Activated CD8-positive, alpha-beta T cell treated with anti-CD3 and anti-CD28 coated beads, Interleukin-2, amount 10 ng/mL, durations not matched to agents 7 days and 5 days (primary cell): ENCODE measurements around the gene ANKS1A. TPM values are rescaled to one million over a fixed set of nuclear protein-coding genes. Genes with fewer than 3 reads are reported as not detected.

Experiments used
- ATAC-seq: fragments of 150-1000 bp; cut with Tn5 transposase; one replicate; pipeline ENCODE4 v1.10.0; 2021; ENCODE audit warnings: moderate library complexity
- CTCF ChIA-PET: fragments of 350-600 bp; sonication (Branson Sonifier 250); formaldehyde crosslinking; loops from one replicate; lab custom pipeline; 2021; ENCODE audit warnings: antibody characterized with exemption; lab: Charles Lee
- POLR2A ChIA-PET: fragments of 350-600 bp; sonication (Branson Sonifier 250); formaldehyde crosslinking; loops from one replicate; lab custom pipeline; 2021; ENCODE audit warnings: antibody characterized with exemption; lab: Charles Lee
- DNase-seq: peaks from one replicate; pipeline ENCODE4 v3.0.0-alpha.2; 2020
- H3K27ac Mint-ChIP-seq: one replicate; pipeline ENCODE4 v1.8.0; 2021; ENCODE audit warnings: mild to moderate bottlenecking, mixed read lengths
- H3K27me3 Mint-ChIP-seq: one replicate; pipeline ENCODE4 v1.8.0; 2021; ENCODE audit warnings: low read depth, mixed read lengths
- H3K36me3 Mint-ChIP-seq: one replicate; pipeline ENCODE4 v1.8.0; 2021; ENCODE audit warnings: low read depth, mixed read lengths
- H3K4me1 Mint-ChIP-seq: one replicate; pipeline ENCODE4 v1.8.0; 2021; ENCODE audit warnings: low read depth, mixed read lengths
- H3K4me3 Mint-ChIP-seq: one replicate; pipeline ENCODE4 v1.8.0; 2021; ENCODE audit warnings: mild to moderate bottlenecking, mixed read lengths
- H3K9me3 Mint-ChIP-seq: one replicate; pipeline ENCODE4 v1.8.0; 2022; ENCODE audit warnings: mixed read lengths; ENCODE audit not compliant: insufficient read depth
- total RNA-seq, 2 experiments: library from RNA; stranded (reverse); gene quantifications; one replicate each; pipeline ENCODE4 v1.2.3, GENCODE V29; 2021

The ANKS1A gene
- total RNA-seq, 2 experiments from 2014 or later, result 5.3 to 5.8 TPM

DNA sequence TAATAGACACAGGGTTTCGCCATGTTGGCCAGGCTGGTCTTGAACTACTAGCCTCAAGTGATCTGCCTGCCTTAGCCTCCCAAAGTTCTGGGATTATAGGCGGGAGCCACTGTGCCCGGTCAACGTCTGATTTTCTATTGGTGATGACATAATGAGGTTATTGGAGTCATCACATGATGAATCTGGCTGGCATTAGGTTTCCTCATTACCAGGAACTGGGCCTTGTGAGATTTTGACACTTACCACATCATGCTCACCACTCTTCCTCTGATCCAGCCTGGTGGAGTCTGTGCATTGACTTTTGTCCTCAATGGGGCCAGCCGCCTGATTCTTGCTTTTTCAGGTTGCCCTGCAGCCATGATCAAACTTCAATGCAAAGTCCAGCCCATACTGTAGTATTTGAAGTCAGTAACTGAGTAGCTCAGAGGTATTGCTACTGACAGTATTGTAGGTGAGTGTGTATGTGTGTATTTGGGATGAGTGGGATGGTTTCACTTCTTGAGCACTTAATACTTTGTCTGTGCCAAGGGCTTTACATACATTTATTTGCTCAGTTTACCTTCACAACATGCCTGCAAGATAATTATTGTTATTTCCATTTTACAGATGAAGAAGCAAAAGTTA, 16.0 kb downstream of the ANKS1A start:
- Mint-ChIP-seq H3K27ac (no peak overlapping the region), H3K4me3 (no peak overlapping the region), H3K4me1 (peaks cover 22% of the 10 kb centered on the region), H3K9me3 (no peaks in the 10 kb centered on the region), H3K36me3 (no peaks in the 10 kb centered on the region), H3K27me3 (peaks cover 35% of the 10 kb centered on the region)
- POLR2A ChIA-PET, result interaction anchor here (0.7 to 1.1 kb wide), 2 partner anchors 17 to 114 kb away, joined by 3 read pairs; partner anchors contain the start of gene TAF11
- CTCF ChIA-PET, result no interaction called here
- peak; percentile 60 for ATAC-seq
- peak; percentile 28 for DNase-seq

- Mint-ChIP-seq H3K9me3 (no peaks in the 10 kb centered on the region), H3K4me1 (peaks cover 25% of the 10 kb centered on the region), H3K36me3 (no peaks in the 10 kb centered on the region), H3K4me3 (no peak overlapping the region), H3K27me3 (peaks cover 46% of the 10 kb centered on the region), H3K27ac (no peak overlapping the region)
- CTCF ChIA-PET, result no interaction called here
- POLR2A ChIA-PET, result no interaction called here
- DNase-seq (no peak), ATAC-seq (no peak)
Observed at GRCh38 chr6:34906826-34907225, 17.8 kb downstream of the ANKS1A start.

DNA sequence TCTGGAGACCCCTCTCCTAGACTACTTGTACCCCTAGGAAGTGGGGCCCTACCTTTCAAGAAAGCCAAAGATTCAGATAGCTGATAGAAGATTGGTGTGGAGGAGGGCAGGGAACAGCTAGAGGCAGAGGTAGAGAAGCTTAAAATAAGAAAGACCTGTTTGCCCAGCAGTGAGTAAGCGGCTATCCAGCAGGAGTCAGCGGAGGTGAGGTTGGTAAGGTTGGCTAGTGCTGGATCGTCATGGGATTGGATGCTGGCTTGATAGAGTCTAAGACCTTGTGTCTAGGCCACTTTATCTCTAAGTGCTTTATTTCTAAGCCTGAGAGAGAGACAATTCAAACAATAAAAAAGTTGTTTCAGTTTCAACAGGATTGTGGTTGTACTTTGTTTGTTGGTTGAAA, 19.1 kb downstream of the ANKS1A start:
- Mint-ChIP-seq H3K36me3 (no peaks in the 10 kb centered on the region), H3K27me3 (peaks cover 50% of the 10 kb centered on the region), H3K9me3 (no peaks in the 10 kb centered on the region)

DNA sequence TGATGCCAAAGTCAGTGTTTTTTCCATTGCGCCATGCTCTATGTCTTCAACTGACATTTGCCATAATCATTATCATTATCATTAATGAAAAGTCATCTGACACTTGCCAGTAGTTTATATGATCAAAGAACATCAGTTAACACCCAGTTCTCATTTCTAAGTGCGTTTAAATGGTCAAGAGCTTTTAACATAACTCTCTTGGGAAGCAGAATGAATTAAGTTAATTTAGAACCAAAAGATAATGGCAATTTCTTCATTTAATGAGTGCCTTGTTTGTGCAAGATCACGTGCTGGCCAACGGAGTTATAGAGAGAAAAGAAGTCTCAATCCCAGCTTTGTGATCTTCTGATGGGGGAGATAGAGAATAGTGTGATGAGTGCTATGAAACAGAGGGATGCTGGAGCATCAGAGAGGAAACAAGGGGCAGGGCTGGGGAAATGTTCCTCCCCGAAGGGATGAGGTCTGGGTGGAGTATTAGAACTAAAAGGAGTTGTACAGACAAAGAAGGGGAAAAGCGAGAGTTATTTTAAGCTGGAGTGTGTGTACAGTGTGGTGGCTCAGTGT, 20.3 kb downstream of the ANKS1A start:
- Mint-ChIP-seq H3K4me3 (no peak overlapping the region), H3K36me3 (no peaks in the 10 kb centered on the region), H3K27me3 (peaks cover 50% of the 10 kb centered on the region), H3K4me1 (peaks cover 42% of the 10 kb centered on the region), H3K27ac (no peak overlapping the region), H3K9me3 (no peaks in the 10 kb centered on the region)
- ATAC-seq, result no peak
- ChIA-PET CTCF (interaction anchor here (1.0 kb wide), 1 partner anchor 40 kb away, joined by 3 read pairs; no protein-coding TSS in a partner anchor), POLR2A (no interaction called here)
- DNase-seq, result no peak

More for the DNA sequence above, 19.1 kb downstream of the ANKS1A start:
- POLR2A ChIA-PET, result interaction anchor here (0.5 kb wide), 1 partner anchor 46 kb away, joined by 3 read pairs; no protein-coding TSS in a partner anchor
- CTCF ChIA-PET, result no interaction called here
- H3K4me1 Mint-ChIP-seq, result peaks cover 36% of the 10 kb centered on the region
- no peak overlapping the region for H3K4me3 Mint-ChIP-seq
- H3K27ac Mint-ChIP-seq, result no peak overlapping the region
- ATAC-seq, result no peak
- no peak for DNase-seq

DNA sequence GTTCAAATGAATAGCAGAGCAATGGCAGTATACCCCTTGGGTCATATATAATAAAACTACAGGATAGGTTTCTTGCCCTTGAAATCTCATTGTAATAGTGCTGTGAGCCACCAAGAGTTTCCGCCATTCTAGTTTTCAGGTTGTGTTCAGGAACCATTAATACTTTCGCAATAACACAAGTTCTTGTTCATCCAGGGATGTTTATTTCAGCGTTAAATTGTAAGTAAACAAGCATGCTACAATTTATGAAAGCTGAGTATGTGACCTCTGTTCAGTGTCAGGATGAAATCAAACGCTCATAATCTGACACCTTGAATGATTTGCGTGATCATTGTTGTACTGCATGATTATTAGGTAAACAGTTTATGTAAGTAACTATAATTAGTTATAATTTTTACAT, 22.8 kb downstream of the ANKS1A start:
- POLR2A ChIA-PET, result no interaction called here
- DNase-seq, result no peak
- Mint-ChIP-seq H3K27me3 (peaks cover 50% of the 10 kb centered on the region), H3K4me3 (no peak overlapping the region), H3K36me3 (no peaks in the 10 kb centered on the region), H3K27ac (no peak overlapping the region), H3K9me3 (no peaks in the 10 kb centered on the region), H3K4me1 (peaks cover 25% of the 10 kb centered on the region)
- CTCF ChIA-PET, result no interaction called here
- ATAC-seq, result no peak

GRCh38 chr6:34912715-34913464, 23.8 kb downstream of the ANKS1A start:
- ATAC-seq, result peak; percentile 85
- H3K27ac Mint-ChIP-seq, result no peak overlapping the region
- POLR2A ChIA-PET, result interaction anchor here (1.2 kb wide), 1 partner anchor 25 kb away, joined by 3 read pairs; the partner anchor contains the start of gene TAF11
- H3K9me3 Mint-ChIP-seq, result no peaks in the 10 kb centered on the region
- CTCF ChIA-PET, result no interaction called here
- H3K4me1 Mint-ChIP-seq, result peaks cover 28% of the 10 kb centered on the region
- DNase-seq, result peak; percentile 61
- peaks cover 44% of the 10 kb centered on the region for H3K27me3 Mint-ChIP-seq
- peak overlapping the region; percentile 44 for H3K4me3 Mint-ChIP-seq
- no peaks in the 10 kb centered on the region for H3K36me3 Mint-ChIP-seq

- Mint-ChIP-seq H3K27me3 (peaks cover 32% of the 10 kb centered on the region), H3K4me3 (no peak overlapping the region), H3K36me3 (no peaks in the 10 kb centered on the region), H3K9me3 (no peaks in the 10 kb centered on the region), H3K27ac (no peak overlapping the region), H3K4me1 (peaks cover 28% of the 10 kb centered on the region)
- POLR2A ChIA-PET, result no interaction called here
- ATAC-seq (no peak), DNase-seq (no peak)
- CTCF ChIA-PET, result interaction anchor here (1.4 kb wide), 1 partner anchor 73 kb away, joined by 3 read pairs; no protein-coding TSS in a partner anchor
Observed at GRCh38 chr6:34914358-34914757, 25.3 kb downstream of the ANKS1A start.

DNA sequence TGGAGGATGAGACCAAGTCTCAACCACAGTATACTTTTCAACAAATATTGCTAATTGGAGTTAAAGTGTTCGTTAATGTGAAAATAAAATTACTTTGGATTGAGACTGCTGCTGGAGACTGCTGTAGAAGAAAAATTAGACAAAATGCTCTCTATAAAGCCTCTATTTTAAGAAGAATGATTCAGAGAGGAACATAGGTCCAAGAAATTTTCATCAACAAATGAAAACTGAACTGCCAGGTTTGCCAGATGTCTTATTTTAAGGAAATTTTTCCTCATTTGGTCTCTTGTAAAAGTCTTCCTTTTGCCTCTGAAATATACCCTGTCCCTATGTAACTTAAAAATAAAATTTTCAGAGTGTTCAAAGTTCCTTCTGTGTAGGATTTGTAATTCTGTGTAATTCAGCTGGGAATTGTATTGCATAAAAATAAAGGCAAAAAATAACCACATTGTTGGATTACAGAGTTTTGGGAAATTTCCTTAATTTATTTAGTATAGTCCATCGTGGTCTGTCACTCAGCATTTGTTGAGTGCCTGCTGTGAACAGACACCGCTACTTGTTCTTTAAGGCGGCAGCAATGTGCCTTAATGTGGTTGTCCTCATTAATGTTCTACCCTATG, 27.4 kb downstream of the ANKS1A start:
- no peak for DNase-seq
- no peak for ATAC-seq
- peaks cover 28% of the 10 kb centered on the region for H3K4me1 Mint-ChIP-seq
- H3K27me3 Mint-ChIP-seq, result peaks cover 20% of the 10 kb centered on the region
- no peaks in the 10 kb centered on the region for H3K9me3 Mint-ChIP-seq
- CTCF ChIA-PET, result no interaction called here
- peaks cover 2% of the 10 kb centered on the region for H3K36me3 Mint-ChIP-seq
- no peak overlapping the region for H3K4me3 Mint-ChIP-seq
- H3K27ac Mint-ChIP-seq, result no peak overlapping the region
- POLR2A ChIA-PET, result no interaction called here

DNA sequence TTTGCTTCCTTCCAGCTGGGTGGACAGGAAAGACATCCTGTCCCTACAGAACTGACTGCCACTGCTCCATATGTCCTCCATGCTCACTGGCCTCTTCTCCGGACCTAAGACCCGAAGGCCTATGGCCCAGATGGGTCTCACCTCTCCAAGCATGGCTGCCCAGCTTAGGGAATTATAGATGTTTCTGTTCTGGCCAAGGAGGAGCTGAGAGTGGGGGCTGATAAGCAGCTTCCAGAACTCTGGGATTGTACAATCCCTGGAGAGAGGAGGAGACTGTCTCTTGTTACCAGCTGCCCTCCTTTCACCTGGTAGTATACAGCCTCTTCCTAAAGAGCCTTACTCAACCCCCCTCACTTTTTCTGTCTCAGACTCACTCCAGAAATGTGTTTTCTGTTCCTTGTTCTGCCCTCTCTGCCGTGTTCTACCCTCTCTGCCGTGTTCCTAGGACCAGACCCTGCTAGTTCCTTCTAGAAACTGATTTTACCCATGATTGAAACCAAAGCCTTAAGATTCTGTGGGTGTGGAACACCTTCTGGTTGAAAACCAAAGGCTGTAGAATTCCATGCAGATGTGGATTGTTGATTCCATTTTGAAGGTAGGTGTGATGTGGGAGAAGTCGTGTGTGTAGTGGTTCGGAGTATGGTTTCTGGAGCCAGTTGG, 28.7 kb downstream of the ANKS1A start:
- H3K4me3 Mint-ChIP-seq, result no peak overlapping the region
- DNase-seq, result no peak
- ATAC-seq, result no peak
- peaks cover 2% of the 10 kb centered on the region for H3K36me3 Mint-ChIP-seq
- POLR2A ChIA-PET, result no interaction called here
- H3K9me3 Mint-ChIP-seq, result no peaks in the 10 kb centered on the region
- no peak overlapping the region for H3K27ac Mint-ChIP-seq
- CTCF ChIA-PET, result no interaction called here
- peaks cover 13% of the 10 kb centered on the region for H3K27me3 Mint-ChIP-seq
- H3K4me1 Mint-ChIP-seq, result peaks cover 19% of the 10 kb centered on the region

GRCh38 chr6:34919651-34920050, 30.6 kb downstream of the ANKS1A start:
- no peaks in the 10 kb centered on the region for H3K9me3 Mint-ChIP-seq
- peaks cover 8% of the 10 kb centered on the region for H3K4me1 Mint-ChIP-seq
- POLR2A ChIA-PET, result no interaction called here
- no peak for DNase-seq
- no peak overlapping the region for H3K27ac Mint-ChIP-seq
- CTCF ChIA-PET, result no interaction called here
- ATAC-seq, result no peak
- H3K36me3 Mint-ChIP-seq, result peaks cover 2% of the 10 kb centered on the region
- H3K27me3 Mint-ChIP-seq, result peaks cover 20% of the 10 kb centered on the region
- H3K4me3 Mint-ChIP-seq, result no peak overlapping the region

DNA sequence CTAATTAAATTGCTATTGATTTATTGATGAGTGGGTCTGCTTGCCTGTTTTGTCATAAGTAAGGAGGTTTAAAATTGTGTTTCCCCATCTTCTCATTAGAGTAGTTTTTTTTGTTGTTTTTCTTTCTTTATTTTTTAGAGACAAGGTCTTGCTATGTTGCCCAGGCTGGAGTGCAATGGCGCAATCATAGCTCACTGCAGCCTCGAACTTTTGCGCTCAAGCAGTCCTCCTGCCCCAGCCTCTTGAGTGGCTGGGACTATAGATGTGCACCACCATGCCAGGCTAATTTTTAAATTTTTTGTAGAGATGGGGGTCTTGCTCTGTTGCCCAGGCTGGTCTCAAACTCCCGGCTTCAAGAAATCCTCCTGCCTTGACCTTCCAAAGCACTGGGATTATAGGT, 31.0 kb downstream of the ANKS1A start:
- DNase-seq, result no peak
- no peak overlapping the region for H3K4me3 Mint-ChIP-seq
- ChIA-PET CTCF (no interaction called here), POLR2A (no interaction called here)
- no peak for ATAC-seq
- H3K4me1 Mint-ChIP-seq, result peaks cover 8% of the 10 kb centered on the region
- H3K9me3 Mint-ChIP-seq, result no peaks in the 10 kb centered on the region
- peaks cover 2% of the 10 kb centered on the region for H3K36me3 Mint-ChIP-seq
- peaks cover 19% of the 10 kb centered on the region for H3K27me3 Mint-ChIP-seq
- H3K27ac Mint-ChIP-seq, result no peak overlapping the region
